Measurements from ENCODE around the gene PIGT.

Gene PIGT

GRCh38 chr20:45415822-45416637, at the start of gene PIGT:
PIGT (plus strand) TSS chr20:45416141; CDS start chr20:45416157, 16 bp downstream.
- peak; percentile 46 to 90 for DNase-seq

- DNase-seq: no peak
Observed at GRCh38 chr20:45366192-45366591, 49.7 kb upstream of the PIGT start.

DNA sequence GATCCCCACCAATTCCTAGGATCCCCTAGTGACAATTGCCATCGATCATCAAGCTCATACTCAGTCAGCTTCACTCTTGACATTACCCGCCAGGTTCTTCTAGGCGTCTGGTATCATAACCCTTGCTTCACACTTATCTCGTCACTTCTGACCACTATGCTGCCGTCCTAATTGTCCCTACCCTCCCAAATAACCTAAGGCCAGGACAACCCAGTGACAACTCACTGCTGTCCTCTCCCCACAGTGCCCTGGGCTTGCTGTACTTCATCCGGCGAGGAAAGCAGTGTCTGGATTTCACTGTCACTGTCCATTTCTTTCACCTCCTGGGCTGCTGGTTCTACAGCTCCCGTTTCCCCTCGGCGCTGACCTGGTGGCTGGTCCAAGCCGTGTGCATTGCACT, 49.3 kb upstream of the PIGT start:
- no peak for DNase-seq

DNA sequence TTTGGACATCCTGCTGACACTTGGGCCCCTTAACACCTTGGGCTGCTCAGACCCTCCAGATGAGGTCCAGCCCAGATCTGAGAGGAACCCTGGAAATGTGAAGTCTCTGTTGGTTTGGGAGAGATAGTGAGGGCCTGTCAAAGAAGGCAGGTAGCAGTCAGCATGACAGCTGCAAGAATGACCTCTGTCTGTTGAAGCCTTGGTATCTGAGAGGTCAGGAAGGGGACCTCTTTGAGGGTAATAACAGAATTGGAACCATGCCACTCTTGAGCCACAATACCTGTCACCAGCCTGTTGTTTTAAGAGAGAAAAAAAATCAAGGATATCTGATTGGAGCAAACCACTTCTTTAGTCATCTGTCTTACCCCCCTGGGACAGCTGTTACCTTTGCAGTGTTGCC, 48.8 kb upstream of the PIGT start:
- no peak for DNase-seq

DNA sequence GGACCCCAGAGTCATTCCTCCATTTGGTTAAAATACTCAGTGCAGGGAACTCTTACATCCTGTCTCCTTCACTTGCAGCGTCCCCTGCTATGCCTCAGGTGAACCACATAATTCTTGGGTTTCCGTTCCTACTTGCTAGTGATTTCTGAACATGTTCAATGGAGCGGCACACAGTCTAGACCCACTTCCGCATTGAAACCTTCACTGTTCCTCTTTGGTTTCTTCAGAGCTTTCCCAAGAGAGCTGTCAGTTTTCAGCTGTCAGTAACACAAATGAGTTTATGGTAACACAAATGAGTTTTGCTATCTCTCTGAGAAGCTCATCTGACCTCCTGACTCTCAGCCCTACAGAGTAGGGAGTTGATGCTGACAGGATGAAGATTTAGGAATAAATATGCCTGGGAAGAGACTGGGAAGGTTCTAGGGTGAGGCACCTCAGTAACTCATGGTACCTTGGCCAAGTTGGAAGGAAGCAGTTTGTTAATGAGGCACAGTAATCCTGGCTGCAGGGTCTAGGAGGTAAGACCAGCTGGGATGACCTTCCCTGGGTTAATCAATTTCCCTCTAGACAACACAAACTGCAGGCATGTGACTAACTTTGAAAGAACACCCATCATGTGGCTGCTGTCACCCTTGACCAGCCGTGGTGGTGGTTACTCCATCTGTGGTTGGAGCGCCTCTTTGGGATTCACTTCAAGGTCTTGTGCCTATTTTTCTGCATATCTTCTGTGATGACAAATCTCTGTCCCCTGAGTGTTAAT, 47.5 kb upstream of the PIGT start:
- no peak for DNase-seq

GRCh38 chr20:45370571-45371160, 45.3 kb upstream of the PIGT start:
- DNase-seq: no peak

DNA sequence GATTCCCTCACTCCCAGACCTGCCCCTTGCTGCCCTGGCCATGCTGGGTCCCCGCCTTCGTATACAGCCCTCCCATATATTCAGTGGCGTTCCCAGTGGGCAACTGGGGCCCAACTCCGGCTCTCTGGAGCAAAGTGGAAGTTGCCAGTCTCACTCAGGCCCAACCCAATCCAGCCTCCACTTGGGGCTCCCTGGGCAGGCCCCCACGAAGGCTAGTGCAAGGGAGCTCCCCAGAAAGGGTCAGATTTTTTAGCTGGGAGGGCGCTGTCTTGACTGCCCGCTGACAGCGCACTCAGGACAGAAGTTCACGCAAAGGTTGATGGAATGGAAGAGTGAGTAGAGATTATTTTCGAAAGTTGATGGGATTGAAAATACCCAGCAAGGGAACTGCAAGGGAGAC, 43.7 kb upstream of the PIGT start:
- DNase-seq: no peak

- no peak for DNase-seq
Observed at GRCh38 chr20:45372646-45373352, 43.1 kb upstream of the PIGT start.

DNA sequence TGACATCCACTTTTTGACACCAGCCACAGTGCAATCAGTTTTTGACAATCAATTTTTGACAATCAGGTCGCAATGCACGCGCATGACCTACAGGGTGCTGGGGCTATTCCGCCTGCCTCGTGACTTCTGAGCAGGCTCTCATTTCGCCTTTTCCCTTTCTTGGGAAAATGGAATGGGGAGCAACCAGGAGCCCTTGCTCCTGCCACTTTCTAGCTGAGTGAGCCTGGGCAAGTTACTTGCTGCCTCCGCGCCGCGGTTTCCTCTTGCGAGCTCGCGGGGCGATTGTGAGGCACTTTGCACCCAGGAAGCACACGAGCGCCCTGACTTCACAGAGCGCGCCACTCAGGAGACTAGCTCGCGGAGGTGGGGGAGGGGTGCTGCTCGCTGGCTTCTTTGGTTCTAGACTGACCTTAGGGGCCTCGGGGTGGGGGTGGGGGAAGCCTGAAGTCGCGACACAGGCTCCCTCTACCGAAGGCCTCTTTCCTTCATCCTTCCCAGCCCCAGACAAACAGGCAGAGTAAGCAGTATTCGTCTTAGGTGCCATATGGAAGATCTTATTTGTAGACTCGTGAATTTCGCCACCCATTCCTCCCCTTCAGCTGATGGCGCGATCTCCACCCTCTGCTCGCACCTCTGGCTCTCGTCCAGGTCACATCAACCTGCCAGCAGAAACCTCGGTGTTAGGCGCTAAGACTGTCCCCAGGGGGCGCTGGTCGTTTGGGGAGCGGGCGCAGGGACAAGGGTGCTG, 42.4 kb upstream of the PIGT start:
- DNase-seq: peak; percentile 52 to 79

- DNase-seq: no peak
Observed at GRCh38 chr20:45374101-45374467, 41.9 kb upstream of the PIGT start.

DNA sequence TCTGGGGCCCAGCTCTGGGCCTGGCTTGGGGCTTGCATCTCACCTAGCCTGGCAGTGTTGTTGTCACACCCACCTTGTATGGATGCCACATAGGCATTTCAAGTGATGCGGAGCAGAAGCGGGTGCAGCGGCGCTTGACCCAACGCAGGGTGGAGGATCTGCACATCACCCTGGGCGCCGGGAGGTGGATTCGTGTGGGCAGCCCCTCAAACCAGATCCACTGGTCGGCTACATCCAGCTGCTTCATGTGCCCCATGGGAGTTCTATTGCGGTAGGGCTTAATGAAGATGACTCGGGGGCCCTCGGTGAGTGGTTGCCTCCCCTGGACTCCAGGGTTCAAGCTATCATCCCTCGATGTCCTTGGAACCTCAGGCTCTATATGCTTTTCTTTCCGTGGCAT, 41.0 kb upstream of the PIGT start:
- DNase-seq: no peak

DNA sequence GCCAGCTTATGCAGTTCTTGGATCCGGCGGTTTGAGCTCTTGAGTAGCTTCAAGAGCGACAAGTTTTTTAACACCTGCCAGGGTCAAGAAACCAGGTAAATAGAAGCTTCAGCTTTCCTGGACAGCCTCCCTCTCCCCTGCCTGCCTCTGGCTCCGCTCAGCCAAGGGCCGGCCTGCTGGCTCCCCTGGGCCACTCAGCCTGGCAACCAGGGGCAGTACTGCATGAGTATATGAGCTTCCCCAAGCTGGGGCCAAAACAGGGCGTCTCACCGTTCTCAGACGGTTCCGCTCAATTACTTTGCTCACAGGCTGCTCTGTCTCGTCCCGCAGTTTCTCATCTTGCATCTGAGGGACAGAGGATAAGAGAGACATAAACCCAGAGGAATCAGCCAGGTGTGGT, 38.7 kb upstream of the PIGT start:
- DNase-seq: no peak

DNA sequence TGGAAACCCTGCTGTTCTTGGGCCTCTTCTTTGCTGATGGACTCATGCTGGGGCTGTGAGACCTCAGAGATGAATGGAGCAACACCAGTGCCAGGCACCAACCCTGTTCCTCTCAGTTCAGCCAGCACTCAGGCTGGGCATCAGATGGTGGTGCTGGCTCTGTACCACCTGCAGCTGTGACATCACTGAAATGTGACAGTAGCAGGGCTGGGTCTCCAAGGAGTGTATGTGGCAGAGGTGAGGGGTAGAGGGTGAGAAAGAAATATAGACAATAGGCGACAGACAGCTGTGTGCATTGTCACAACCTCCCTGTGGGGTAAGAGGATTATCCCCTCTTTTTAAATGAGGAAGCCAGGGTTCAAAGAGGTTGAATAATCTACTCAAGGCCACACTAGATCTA, 37.8 kb upstream of the PIGT start, which contains the start of gene TP53TG5:
Gene TP53TG5, minus strand, starts transcription at position 135 of the 400 bp plus-strand sequence. Its CDS starts 89 bp downstream, at position 46.
- DNase-seq: no peak

DNA sequence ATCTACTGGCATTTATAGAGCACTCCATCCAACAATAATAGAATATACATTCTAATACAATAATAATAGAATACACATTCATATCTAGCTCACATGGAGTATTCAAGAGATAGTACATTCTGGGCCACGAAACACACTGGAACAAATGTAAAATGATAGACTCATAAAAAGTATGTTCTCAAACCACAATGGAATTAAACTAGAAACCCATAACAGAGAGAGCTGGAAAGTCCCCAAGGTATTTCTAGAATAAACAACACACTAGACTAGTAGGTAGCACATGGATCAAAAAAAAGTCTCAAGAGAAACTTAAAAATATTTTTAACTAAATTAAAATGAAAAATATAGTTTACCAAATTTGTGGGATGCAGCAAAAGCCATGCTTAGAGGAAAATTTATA, 28.7 kb upstream of the PIGT start:
- DNase-seq: no peak

DNA sequence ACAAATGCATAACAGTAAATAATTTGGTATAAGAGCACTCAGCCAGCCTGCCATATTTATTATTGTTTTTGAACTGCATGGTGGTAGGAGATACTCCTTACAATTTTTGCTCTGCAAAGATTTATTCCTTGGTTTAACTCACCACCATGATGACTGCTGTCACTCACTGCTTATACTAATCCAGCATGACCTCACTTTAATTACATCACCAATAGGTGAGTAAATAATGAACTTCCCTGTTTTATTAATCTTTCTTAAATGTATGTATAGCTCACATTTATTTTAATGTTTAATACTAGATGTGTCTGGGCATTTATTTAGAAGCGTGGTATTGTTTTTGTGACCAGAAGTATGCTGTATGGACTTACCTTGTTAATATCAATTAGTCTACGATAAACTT, 25.0 kb upstream of the PIGT start:
- no peak for DNase-seq

- no peak for DNase-seq
Observed at GRCh38 chr20:45391559-45391958, 24.4 kb upstream of the PIGT start.

- peak; percentile 25 to 59 for DNase-seq
Observed at GRCh38 chr20:45392733-45393132, 23.2 kb upstream of the PIGT start.

DNA sequence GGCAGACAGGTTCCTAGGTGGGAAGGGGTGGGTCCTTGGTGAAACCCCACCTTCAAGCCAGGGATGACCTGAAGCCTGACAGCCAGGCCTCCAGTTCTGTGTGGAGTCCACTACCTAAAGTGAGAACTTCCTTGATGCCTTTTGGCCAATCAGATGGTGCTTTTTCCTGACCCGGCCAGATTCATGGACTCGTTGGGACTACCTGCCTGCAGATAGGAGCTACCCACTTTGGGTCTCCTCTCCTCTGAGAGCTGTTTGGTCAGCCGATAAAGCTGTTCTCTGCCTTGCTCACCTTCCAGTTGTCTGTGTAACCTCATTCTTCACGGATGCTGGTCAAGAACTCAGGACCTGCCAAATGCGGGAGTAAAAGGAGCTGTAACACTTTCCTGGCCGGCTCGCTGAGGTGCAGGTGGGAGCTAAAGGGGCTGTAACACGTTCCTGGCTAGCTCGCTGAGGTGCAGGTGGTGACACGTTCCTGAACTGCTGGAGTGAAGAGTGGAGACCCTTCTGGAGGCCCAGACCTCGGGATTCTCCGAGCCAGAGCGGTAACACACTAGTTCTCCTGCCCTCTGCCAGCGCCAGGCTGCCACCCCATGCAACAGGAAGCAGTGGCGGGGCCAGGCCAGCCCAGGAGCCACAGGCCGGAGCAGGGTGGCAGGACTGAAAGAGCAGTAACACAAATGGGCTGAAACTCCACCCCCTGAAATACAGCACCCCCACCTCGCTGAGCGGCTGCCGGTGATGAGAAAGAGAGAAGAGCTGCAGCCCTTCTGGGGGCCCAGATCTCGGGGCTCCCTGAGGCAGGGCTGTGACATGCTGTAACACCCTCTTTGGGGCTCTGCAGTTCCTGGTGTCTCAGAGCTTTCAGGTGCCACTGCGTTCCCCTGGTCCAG, 21.5 kb upstream of the PIGT start:
- DNase-seq: no peak

DNA sequence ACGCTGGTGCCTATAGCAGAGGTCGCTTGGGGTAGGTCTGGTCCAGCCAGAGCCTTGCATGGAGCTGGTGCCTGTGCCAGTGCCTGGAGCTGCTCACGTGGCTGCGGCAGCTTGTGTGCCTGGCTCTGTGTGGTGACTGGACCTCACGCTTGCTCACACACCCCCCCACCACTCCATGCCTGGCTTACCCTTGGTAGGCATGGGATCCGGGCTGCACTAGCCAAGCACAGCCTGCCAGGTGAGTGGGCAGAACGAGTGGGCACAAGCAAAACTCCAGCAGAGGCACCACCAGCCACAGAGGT, 20.9 kb upstream of the PIGT start:
- DNase-seq: no peak

DNA sequence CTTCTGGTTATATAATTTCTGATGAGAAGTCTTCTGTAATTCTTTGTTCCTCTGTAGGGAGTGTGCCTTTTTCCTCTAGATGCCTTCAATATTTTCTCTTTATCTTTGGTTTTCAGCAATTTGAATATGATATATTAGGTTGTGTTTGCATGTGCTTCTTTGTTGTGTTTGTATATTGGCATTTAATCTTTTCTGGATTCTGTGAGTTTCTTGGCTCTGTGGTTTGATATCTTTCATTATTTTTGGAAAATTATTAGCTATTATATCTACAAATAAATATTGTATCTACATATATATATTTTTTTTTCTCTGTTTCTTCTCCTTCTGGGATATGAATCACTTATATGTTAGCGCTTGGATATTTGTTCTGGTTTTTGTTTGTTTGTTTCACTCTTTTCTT, 16.9 kb upstream of the PIGT start:
- no peak for DNase-seq

DNA sequence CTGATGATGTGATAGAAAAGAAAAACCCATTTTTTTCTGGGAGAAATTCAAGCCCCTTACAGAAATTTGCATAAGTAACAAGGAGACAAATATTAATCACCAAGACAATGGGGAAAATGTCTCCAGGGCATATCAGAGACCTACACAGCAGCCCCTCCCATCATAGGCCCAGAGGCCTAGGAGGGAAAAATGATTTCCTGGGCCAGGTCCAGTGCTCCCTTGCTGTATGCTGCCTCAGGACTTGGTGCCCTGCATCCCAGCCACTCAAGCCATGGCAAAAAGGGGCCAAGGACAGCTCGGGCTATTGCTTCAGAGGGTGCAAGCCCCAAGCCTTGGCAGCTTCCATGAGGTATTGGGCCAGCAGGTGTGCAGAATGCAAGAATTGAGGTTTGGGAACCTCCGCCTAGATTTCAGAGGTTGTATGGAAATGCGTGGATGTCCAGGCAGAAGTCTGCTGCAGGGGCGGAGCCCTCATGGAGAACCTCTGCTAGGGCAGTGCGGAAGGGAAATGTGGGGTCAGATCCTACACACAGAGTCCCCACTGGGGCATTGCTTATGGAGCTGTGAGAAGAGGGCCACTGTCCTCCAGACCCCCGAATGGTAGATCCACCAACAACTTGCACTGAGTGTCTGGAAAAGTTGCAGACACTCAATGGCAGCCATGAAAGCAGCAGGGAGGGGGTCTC, 15.5 kb upstream of the PIGT start:
- DNase-seq: no peak
